C4-2B (cell line): Measurements from ENCODE around the gene PRTFDC1.
"Not testable (repeated sequence)": the region's sequence is repeated elsewhere in the genome, so short reads cannot be mapped to it uniquely, and the experiment has no call there.

Experiments used
- CTCF ChIP-seq: fragments of 450-650 bp; conservative IDR thresholded peaks from 2 replicates; pipeline ENCODE4 v1.5.1; 2017; ENCODE audit warnings: mild to moderate bottlenecking
- ZFX ChIP-seq: fragments of 450-650 bp; IDR thresholded peaks from 2 replicates; pipeline ENCODE4 v1.6.1; 2017

- TF ChIP-seq CTCF, ZFX: not testable (repeated sequence)
Measured at GRCh38 chr10:24968951-24969350, 16.5 kb upstream of the PRTFDC1 start.
